ENCODE data around the gene TSHZ2.

The TSHZ2 gene

DNA sequence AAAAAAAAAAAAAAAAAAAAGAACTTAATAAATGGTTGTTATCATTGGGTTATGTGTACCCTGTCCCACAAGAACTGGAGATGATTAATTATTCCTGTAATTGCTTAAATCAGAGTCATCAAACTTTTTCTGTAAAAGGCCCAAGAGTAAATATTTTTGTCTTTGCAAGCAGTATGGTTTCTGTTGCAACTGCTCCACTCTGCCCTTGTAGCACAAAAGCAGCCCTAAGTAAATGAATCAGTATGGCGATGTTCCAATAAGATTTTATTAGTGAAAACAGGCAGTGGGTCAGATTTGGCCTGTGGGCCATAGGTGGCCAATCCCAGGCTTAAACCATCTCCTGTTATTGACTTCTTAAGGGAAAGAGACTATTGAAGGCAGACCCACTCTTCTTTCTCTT lies 252.7 kb downstream of the TSHZ2 start:
- DNase-seq (ENCODE audit: extremely low spot score): no peak
- POLR2A ChIA-PET: no interaction called here
- CTCF ChIA-PET: no interaction called here
- no peak for TF ChIP-seq FOXK2 (IDR thresholded peaks at IDR 0.05)
- TF ChIP-seq, protein P1, sequence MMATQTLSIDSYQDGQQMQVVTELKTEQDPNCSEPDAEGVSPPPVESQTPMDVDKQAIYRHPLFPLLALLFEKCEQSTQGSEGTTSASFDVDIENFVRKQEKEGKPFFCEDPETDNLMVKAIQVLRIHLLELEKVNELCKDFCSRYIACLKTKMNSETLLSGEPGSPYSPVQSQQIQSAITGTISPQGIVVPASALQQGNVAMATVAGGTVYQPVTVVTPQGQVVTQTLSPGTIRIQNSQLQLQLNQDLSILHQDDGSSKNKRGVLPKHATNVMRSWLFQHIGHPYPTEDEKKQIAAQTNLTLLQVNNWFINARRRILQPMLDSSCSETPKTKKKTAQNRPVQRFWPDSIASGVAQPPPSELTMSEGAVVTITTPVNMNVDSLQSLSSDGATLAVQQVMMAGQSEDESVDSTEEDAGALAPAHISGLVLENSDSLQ (IDR thresholded peaks at IDR 0.05): no peak
- no peak for TF ChIP-seq BHLHE40 (IDR thresholded peaks at IDR 0.05; ENCODE audit: borderline replicate concordance)
- no peak for TF ChIP-seq NFRKB (IDR thresholded peaks at IDR 0.05)
- TF ChIP-seq ARNT (IDR thresholded peaks at IDR 0.05): no peak
- TF ChIP-seq TARDBP (IDR thresholded peaks at IDR 0.05): no peak
- no peak for TF ChIP-seq FOXM1 (IDR thresholded peaks at IDR 0.05; ENCODE audit: borderline replicate concordance)
- no peak for TF ChIP-seq ELF4 (IDR thresholded peaks at IDR 0.05)
- no peak for TF ChIP-seq SUZ12 (IDR thresholded peaks at IDR 0.05)
- no peak for TF ChIP-seq SP1 (IDR thresholded peaks at IDR 0.05)
- no peak for TF ChIP-seq L3MBTL2 (conservative IDR thresholded peaks at IDR 0.05)
- TF ChIP-seq ZNF384 (IDR thresholded peaks at IDR 0.05): no peak
- no peak for TF ChIP-seq LEF1 (IDR thresholded peaks at IDR 0.05; ENCODE audit: borderline replicate concordance)
- TF ChIP-seq HDGF (IDR thresholded peaks at IDR 0.05; ENCODE audit: borderline replicate concordance): no peak
- no peak for TF ChIP-seq CTBP1 (IDR thresholded peaks at IDR 0.05; ENCODE audit: borderline replicate concordance)
- TF ChIP-seq FOXA1 (IDR thresholded peaks at IDR 0.05): no peak

DNA sequence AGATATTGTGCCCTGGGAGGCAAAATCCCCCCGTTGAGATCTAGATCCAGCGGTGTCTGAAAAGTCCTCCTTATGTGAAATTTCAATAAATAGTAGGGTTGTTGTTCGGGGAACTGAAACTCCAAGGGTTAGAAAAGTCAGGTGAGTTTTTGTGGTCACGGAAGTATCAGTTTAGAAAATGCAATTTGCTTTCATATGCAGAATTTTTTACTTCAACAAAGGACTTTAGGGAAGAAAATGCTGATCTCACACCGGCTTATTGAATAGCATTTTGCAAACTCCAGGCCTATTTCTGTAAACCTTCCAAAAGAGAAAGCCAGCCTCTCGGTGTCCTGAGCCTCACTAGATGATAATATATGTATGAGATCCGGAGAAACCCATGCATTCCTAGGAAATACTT lies 254.7 kb downstream of the TSHZ2 start:
- TF ChIP-seq SUZ12 (IDR thresholded peaks at IDR 0.05): no peak
- TF ChIP-seq NFRKB (IDR thresholded peaks at IDR 0.05): no peak
- no peak for TF ChIP-seq FOXK2 (IDR thresholded peaks at IDR 0.05)
- no peak for TF ChIP-seq L3MBTL2 (conservative IDR thresholded peaks at IDR 0.05)
- TF ChIP-seq FOXM1 (IDR thresholded peaks at IDR 0.05; ENCODE audit: borderline replicate concordance): no peak
- TF ChIP-seq, protein P1 (IDR thresholded peaks at IDR 0.05): no peak
- TF ChIP-seq BHLHE40 (IDR thresholded peaks at IDR 0.05; ENCODE audit: borderline replicate concordance): no peak
- TF ChIP-seq ZNF384 (IDR thresholded peaks at IDR 0.05): no peak
- no peak for TF ChIP-seq SP1 (IDR thresholded peaks at IDR 0.05)
- no peak for TF ChIP-seq LEF1 (IDR thresholded peaks at IDR 0.05; ENCODE audit: borderline replicate concordance)
- no peak for TF ChIP-seq CTBP1 (IDR thresholded peaks at IDR 0.05; ENCODE audit: borderline replicate concordance)
- TF ChIP-seq TARDBP (IDR thresholded peaks at IDR 0.05): no peak
- no peak for TF ChIP-seq ELF4 (IDR thresholded peaks at IDR 0.05)
- TF ChIP-seq ARNT (IDR thresholded peaks at IDR 0.05): no peak
- TF ChIP-seq HDGF (IDR thresholded peaks at IDR 0.05; ENCODE audit: borderline replicate concordance): no peak
- TF ChIP-seq FOXA1 (IDR thresholded peaks at IDR 0.05): no peak
- ChIA-PET POLR2A (no interaction called here), CTCF (no interaction called here)
- no peak for DNase-seq (ENCODE audit: extremely low spot score)

DNA sequence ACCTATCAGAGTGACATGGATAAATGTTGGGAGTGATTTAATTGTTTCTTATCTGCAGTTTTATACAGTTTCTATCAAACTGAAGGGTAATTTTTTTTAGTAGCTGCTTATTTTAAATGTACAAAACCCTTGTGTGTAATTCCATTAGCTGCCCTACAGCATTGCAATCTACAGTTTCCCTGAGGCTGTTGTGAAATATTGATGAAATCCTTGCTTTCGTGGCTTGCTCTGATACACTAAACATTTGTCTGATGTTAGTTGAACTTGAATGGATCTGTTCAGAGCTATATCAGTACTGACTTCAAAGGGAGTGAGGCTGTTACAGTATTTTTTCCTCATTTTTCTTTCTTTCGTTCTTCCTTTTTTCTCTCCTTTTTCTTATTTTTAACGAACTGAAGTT lies 255.4 kb downstream of the TSHZ2 start:
- TF ChIP-seq FOXK2 (IDR thresholded peaks at IDR 0.05): no peak
- TF ChIP-seq LEF1 (IDR thresholded peaks at IDR 0.05; ENCODE audit: borderline replicate concordance): no peak
- no peak for TF ChIP-seq SUZ12 (IDR thresholded peaks at IDR 0.05)
- TF ChIP-seq L3MBTL2 (conservative IDR thresholded peaks at IDR 0.05): no peak
- no peak for TF ChIP-seq SP1 (IDR thresholded peaks at IDR 0.05)
- TF ChIP-seq, protein P1 (IDR thresholded peaks at IDR 0.05): no peak
- TF ChIP-seq BHLHE40 (IDR thresholded peaks at IDR 0.05; ENCODE audit: borderline replicate concordance): no peak
- TF ChIP-seq ARNT (IDR thresholded peaks at IDR 0.05): no peak
- TF ChIP-seq HDGF (IDR thresholded peaks at IDR 0.05; ENCODE audit: borderline replicate concordance): no peak
- no peak for TF ChIP-seq CTBP1 (IDR thresholded peaks at IDR 0.05; ENCODE audit: borderline replicate concordance)
- TF ChIP-seq TARDBP (IDR thresholded peaks at IDR 0.05): no peak
- TF ChIP-seq NFRKB (IDR thresholded peaks at IDR 0.05): no peak
- no peak for TF ChIP-seq ZNF384 (IDR thresholded peaks at IDR 0.05)
- ChIA-PET CTCF (no interaction called here), POLR2A (no interaction called here)
- DNase-seq (ENCODE audit: extremely low spot score): no peak

GRCh38 chr20:53231061-53231460 lies 258.9 kb downstream of the TSHZ2 start:
- TF ChIP-seq LEF1 (IDR thresholded peaks at IDR 0.05; ENCODE audit: borderline replicate concordance) (no peak), HDGF (IDR thresholded peaks at IDR 0.05; ENCODE audit: borderline replicate concordance) (no peak), SUZ12 (IDR thresholded peaks at IDR 0.05) (no peak), TARDBP (IDR thresholded peaks at IDR 0.05) (no peak)
- ChIA-PET POLR2A (no interaction called here), CTCF (no interaction called here)
- DNase-seq (ENCODE audit: extremely low spot score): no peak

- TF ChIP-seq ARNT (IDR thresholded peaks at IDR 0.05) (no peak), CTBP1 (IDR thresholded peaks at IDR 0.05; ENCODE audit: borderline replicate concordance) (no peak), FOXM1 (IDR thresholded peaks at IDR 0.05; ENCODE audit: borderline replicate concordance) (no peak), LEF1 (IDR thresholded peaks at IDR 0.05; ENCODE audit: borderline replicate concordance) (no peak), TARDBP (IDR thresholded peaks at IDR 0.05) (no peak), FOXA1 (IDR thresholded peaks at IDR 0.05) (no peak), NFRKB (IDR thresholded peaks at IDR 0.05) (no peak), HDGF (IDR thresholded peaks at IDR 0.05; ENCODE audit: borderline replicate concordance) (no peak), L3MBTL2 (conservative IDR thresholded peaks at IDR 0.05) (no peak), BHLHE40 (IDR thresholded peaks at IDR 0.05; ENCODE audit: borderline replicate concordance) (no peak), SP1 (IDR thresholded peaks at IDR 0.05) (no peak), SUZ12 (IDR thresholded peaks at IDR 0.05) (no peak), ELF4 (IDR thresholded peaks at IDR 0.05) (no peak)
- TF ChIP-seq, protein P1 (IDR thresholded peaks at IDR 0.05): no peak
Measured at GRCh38 chr20:53237461-53237860, 265.3 kb downstream of the TSHZ2 start.

More at GRCh38 chr20:53237461-53237860, 265.3 kb downstream of the TSHZ2 start:
- CTCF ChIA-PET: no interaction called here
- POLR2A ChIA-PET: no interaction called here
- no peak for DNase-seq (ENCODE audit: extremely low spot score)

Data from HEK293T (cell line).